ENCODE results near the gene WNT7A.

Gene WNT7A

DNA sequence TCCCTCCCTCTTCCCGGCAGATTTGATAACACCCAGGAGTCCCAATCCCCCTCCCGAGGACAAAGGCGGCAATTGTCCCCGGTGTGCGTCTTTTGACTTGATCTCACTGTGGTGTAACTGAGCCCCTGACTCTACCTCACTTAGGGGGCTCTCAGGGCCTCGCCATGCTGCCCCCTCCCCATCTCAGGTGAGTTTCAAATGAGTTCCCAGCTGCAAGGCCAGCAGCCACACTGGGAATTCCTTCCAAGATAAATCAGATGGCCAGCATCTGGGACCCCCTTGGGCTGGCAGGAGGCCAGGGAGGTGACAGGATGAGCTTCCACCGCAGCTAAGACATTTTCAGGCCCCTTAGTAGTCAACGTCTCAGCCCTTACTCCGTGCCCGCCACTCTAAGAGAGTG is 35.0 kb downstream of the WNT7A start:
- DNase-seq: no peak

DNA sequence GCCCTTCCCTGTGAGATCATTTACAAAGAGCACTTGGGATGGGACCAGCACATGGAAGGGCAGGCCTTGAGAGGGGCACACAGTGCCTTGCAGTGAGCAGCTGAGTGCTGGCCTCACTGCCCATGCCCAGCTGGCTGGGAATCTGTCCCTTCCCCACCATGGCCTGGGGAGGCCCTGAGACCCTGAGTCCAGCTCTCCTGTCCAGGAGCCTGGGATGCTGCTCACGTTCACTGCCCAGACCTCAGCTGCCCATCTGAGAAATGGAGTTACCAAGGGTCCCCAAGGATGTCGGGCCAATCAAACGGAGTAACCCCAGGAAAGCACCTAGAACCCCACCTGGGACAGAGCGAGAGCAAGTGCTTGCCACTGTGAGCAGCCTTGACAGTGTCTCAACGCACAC is 35.6 kb downstream of the WNT7A start:
- no peak for DNase-seq

DNA sequence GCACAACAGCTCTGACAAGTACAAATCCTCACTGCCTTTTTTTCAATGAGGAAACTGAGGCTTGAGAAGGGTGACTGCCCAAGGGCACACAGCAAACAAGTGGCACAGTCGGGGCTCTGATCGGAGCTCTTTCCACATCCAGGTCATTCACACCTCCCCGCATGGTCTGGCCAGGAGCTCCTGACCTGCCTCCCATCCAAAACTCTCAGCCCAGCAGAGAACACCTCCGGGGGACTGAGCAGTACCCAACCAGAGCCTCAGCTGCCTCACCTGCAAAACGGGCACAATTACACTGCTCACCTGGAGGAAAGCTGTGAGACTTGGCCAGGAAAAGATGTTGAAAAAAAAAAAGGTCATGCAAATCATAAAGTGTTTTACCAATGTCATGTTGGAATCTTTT is 36.5 kb downstream of the WNT7A start:
- no peak for DNase-seq

DNA sequence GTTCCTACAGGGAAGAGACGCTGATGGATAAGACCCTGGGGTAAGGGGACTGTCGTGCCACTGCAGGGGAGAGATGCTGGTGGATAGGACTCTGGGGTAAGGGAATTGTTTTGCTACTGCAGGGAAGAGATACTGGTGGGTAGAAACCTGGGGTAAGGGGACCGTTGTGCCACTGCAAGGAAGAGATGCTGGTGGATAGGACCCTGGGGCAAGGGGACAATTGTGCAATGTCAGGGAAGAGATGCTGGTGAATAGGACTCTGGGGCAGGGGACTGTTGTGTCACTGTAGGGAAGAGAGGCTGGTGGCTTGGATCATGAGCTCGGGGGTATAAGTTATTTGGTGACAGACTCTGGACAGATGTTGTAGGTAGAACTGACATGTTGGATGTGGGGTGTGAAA is 37.6 kb downstream of the WNT7A start:
- no peak for DNase-seq

DNA sequence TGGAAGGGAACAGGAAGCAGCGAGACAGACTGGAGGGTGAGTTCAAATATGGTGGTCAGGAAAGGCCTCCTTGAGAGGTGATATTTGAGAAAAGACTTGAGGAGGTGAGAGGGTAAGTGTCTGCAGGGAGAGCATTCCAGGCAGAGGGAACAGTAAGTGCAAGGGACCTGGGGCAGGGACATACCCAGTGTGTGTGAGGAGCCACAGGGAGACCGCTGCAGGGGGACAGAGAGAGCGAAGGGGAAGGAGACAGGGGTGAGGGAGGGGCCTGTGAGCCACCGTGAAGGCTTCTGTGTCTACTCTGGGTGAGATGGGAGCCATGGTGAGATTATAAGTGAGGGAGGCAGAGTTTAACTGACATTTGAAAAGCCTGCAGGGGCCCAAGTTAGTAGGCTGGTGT is 38.0 kb downstream of the WNT7A start:
- no peak for DNase-seq

DNA sequence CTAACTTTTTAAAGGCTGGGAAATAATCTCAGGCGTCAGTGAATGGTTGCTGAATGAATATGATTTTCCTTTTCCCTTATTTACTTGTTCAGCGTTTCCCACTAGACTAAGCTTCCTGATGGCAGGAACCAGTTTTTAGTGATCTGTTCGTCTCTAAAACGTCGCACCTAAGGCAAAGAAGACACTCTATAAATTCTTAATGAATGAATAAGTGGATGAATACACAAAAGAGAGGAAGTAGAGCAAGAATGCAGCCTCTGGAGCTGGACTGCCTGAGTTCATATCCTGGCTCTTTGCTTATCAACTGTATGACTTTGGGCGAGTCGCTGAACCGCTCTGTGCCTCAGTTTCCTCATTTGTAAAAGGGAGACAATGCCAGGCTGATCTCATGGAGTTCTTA is 38.7 kb downstream of the WNT7A start:
- no peak for DNase-seq

DNA sequence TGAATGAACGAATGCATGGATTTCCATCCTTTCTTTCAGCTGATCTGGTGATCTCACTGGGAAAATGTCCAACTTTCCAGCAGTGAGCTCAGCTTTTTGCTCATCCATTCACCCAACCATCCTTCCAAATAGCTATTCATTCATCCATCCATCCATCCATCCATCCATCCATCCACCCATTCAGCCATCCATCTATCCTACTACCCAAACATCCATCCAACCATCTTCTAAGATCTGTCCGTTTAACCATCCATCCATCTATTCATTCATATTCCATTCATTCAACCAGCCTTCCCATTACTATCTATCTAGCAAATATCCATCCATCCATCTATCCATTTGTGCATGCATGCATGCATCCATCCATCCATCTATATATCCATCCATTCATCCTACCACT is 39.4 kb downstream of the WNT7A start:
- DNase-seq: no peak

DNA sequence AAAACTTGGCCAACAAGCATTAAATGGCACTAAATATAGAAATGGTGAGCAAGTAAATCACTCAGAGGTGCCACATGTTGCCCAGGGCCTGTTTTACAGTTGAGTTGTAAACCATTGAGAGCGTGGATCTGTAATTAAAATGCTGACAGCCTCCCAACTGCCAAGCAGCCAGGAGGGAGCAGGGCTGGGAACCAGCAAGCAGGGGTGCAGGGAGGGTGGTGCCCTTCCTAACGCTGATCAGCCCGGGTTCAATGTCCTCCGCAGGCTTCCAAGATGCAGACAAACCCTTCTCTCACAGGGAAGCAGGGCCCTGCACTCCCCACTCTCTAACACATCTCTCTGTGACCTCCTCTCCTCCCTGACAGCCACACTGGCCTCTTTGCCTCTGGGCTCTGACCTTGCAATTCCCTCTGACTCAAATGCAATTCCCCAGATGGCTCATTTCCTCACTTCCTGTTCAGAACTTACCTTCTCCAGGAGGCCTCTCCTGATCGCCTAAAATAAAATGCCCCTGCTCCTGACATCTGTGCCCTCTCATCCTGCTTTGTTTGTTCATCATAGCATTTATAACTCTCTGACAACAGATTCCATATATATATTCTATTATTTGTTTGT is 40.0 kb downstream of the WNT7A start:
- DNase-seq: no peak

DNA sequence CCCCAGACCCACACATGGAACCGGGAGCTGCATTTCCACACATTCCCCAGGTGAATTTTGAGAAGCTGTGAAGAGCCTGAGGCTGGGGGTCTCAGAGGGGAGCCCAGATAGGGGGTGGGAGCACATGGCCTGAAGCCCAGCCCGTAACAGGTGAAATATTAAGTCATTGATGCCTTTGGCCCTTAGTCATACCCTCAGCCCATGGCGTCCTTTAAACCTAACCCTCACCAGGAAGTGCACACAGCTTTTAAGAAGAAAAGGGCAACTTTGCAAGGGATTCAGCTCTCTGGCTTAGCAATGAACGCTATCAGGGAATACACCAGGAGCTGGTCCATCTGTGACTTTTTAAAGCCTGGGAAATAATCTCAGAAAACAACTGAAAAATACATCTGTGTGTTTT is 40.6 kb downstream of the WNT7A start:
- no peak for DNase-seq

DNA sequence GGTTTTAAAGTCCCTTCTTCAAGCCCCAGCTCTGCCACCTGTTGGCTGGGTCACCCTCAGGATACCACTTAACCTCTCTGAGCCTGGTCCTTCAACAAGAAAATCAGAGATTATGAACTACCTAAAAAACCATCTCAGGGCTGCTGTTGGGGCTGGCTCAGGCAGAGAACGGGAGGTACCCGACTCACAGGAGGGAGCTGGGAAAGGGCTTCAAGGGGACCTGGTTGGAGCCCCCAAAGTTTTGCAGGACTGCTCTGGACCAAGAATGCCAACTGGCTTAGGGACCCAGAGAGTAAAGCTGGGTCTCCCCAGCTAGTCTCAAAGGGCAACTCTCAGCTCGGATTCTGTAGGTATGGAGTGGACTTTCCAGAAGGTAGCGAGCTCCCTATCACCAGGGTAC is 41.5 kb downstream of the WNT7A start:
- DNase-seq: no peak

DNA sequence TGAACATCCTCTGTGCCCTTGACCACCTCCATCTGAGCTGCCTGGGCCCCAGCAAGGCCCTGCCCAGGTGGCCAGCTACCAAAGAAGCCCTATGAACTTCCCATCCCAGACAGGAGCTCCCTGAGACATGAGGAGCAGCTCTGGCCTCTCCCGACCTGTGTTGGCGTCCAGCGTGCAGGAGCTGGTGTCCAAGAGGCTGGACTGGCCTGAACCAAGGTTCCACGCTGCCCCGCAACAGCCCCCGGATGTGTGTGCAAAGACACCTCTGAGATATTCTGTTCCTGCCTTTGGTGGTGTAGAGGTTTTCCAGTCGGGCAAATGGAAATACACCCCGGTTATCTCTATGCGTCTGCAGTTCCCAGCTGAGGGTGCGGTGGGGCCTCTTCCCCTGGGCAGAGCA is 42.1 kb downstream of the WNT7A start:
- DNase-seq: no peak

DNA sequence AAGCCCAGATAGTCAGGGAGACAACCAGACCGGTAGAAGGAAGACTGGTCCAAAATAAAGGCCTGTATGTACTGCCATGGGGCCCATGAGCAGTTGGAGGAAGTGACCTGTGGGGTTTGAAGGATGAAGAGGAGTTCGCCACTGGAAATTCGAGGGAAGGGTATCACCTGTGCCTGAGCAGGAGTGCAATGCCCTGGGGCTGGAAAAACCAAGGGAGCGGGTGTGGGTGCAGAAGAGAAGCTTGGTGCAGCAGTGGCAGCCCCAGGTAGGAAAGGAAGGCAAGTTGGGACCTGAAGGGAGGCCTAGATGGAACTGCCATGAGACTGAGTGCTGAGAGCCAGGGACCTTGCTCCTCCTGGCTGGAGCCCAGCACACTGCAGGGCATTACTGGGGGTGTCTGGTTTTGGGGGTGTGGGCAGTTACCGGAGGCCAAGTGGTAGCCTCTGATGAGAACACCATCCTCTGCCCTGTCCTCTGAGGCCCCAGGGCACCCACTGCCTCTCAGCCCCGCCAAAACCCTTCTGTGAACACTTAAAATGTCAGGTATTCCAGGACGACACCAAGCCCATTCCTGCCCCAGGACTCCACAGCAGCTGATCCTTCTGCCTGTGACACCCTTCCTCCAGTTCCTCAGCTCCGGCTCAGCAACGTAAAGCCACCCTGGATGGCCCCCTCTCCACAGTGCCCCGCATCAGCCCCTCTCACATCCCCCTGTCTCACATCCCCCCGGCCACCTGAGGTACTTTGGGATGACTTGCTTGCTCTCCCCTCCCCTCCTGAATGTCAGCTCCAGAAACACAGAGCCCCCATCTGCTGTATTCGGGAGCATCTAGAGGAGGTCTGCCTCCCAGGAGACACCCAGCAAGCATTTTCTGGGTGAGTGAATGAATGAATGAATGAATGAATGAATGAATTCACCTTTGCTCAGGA is 42.9 kb downstream of the WNT7A start:
- no peak for DNase-seq

DNA sequence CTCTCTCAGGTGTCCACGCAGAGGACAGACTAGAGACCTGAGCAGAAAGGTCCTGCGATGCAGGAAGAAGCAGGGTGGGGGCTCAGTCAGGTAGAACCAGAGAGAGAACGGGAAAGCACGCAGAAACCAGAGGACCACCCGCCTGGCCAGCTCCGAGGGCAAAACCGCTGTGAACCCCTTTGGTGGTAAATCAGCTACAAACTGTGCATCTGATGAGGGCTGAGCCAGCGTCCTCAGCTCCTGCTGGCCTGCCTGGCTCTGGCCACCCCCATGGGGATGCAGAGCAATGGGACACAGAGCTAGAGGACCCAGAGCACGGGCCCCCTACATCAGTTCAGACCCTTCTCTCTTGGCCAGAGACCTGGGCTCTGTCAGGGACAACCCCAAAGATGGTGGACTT is 44.6 kb downstream of the WNT7A start:
- DNase-seq: no peak

DNA sequence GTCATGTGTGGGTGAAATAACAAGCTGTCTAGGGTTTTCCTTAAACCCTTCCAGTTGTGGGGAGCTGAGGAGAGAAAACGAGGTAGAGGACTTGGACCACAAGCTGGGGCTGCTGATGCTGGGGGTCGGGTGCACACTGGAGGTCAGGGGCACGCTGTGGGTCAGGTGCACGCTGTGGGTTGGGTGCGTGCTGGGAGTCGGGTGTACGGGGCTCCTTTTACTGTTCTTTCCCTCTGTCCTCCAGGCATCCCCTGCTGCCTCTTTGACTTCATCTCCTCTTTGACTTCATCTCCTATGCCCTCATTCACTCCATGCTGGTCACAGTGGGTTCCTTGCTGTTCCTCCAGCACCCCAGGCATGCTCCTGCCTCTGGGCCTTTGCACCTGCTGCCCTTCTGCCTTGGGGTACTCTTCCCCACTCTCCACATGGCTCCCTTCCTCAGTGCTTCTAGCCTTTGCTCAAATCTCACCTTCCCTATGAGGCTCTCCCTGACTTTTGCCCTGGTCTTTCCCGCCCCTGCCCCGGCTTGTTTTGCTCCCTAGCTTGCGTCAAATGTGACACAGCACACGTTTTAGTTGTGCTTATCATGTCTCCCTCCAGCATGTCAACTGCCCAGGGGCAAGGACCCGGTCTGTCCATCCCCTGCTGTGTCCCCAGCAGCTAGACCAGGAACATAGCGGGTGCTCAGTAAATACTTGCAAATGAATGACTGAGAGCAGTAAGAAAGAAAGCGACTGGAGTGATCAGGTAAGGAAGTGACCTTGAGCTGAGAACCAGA is 45.4 kb downstream of the WNT7A start:
- DNase-seq: no peak

DNA sequence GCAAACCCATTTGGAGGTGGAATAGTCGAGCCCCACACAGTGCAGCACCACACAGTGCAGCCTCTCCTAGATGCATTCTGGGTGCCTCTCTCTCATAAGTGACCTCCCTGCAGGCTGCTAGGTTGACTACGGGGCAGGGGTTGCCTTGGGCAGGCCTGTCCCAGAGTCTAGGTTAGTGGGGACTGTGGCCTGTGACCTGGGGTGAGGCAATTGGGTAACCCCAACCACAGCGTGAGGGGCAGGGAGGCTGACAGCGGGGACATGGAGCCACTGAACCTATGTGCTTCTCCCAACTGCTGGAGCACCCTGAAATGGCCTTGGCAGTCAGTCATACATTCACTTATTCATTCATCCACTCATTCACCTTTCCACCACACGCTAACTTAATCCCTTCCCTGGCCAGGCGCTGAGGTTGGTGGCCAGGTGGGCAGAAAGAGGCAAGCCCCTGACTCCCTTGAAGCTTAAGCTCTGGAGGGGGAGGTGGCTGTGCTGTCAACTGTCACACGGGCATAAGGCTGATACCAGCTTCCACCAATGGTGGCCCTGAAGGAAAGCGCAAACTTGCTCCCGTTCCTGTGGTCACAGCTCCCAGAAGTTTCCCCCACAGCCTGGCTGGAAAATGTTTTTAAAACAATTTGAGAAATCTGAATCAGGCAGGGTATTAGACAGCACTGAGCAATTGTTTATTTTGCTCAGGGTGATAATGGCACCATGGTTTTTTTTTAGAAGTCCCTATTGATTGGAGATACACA is 46.2 kb downstream of the WNT7A start:
- no peak for DNase-seq

DNA sequence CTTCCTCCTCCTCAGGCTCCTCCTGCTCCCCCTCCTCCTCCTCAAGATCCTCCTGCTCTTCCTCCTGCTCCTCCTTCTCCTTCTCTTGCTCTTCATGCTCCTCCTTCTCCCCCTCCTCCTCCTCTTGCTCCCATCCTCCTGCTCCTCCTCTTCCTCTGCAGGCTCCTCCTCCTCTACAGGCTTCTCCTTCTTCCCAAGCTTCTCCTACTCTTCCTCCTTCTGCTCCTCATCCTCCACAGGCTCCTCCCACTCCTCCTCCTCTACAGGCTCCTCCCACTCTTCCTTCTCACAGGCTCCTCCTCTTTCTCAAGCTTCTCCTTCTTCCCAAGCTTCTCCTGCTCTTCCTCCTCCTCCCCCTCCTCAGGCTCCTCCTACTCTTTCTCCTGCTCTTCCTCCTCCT is 47.7 kb downstream of the WNT7A start:
- no peak for DNase-seq

DNA sequence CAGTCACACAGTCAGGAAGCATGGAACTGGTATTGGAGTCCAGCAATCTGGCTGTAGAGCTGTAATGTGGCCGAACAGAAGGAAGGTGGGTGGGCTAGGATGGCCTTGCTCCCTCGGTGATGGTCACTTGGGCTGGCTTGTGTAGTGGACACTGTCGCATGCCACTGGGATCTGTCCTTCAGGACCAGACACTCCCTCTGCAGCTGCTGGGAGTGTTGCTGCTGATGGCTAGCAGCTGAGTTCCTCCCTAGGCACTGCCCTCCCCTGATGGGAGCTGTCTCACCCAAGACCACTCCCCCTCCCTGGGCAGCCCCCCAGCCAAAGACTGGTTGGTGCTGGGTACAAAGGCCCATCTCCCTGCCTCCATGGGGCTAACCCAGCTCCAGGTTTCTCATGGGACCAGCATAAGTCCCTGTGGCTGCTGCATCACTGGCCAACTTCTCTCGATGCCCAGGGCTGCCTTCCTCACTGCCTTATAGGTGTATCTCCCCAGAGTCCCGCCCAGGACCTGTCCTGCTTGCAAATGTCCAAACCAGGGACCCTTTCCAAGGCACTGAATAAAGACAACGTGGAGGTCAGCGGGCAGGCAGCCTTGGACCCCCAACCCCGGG is 48.4 kb downstream of the WNT7A start:
- DNase-seq: no peak

DNA sequence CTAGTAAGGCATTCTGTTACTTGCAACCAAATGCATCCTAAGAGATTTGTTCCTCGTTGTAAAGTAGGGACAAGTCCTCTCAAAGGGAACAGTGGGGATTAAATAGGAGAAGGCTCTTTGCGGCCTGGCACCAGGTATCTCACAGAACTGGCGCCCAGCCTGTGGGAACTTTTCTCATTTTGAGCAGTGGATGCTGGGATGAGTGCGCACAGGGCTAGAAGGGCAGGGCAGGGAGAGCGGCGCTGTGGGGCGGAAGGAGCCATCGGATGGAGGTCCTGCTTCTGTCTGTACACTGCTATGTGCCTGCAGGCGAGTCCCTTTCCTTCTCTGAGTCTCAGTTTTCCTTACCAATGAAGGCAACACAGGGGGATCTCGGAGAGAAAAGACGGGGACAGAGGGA is 50.6 kb downstream of the WNT7A start:
- DNase-seq: no peak

DNA sequence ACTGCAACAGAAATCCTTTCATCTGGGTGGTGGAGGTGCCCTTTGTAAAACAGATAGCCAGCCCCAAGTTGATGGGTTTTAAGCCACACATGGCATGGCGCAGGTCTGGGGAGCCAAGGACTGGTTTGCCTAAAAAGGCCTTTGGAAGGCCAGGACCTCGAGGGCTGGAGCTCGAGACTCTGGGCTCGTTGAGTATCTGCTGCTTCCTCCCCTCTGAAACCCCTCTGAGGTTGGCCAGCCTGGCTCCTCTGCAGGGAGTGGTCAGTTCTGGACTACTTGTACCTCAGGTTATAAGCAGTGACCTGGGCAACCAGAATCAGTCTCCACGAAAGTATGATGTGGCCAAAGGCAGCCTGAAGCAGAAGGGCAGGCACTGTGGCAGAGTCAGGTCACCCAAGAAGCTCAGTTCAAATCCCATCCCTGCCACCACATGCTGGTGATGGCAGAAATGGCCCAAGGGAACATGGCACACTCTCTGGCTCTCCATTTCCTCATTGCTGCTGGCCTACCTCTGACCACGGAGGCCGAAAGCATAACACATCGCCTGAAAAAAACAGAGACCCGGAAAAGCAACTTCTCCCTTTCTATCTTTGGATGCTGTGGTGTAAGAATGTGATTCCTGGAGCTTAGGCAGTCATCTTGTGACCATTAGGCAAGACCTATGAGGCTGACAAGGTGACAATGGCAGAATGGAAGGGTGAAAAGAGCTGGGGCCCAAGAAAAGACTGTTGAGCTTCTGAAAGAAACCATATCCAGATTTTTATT is 51.2 kb downstream of the WNT7A start:
- DNase-seq: no peak

DNA sequence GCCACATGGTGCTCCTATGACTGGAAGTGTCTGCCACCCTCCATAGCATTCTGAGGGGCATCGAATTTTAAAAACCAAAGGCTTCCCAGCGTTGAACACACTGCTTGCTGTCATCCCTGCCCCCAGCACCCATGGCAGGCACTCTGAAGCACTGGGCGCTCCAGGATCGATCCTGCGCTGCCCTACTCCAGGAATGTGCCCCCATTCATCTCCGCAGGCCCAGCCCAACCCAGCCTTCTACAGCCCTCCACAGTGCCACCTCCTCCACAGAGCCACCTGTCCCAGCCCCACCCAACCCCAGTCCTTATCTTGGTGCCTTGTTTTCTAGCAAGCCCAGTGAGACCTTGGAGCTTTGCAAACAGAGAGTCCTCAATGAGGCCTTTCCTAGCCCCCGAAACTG is 52.2 kb downstream of the WNT7A start:
- no peak for DNase-seq

DNA sequence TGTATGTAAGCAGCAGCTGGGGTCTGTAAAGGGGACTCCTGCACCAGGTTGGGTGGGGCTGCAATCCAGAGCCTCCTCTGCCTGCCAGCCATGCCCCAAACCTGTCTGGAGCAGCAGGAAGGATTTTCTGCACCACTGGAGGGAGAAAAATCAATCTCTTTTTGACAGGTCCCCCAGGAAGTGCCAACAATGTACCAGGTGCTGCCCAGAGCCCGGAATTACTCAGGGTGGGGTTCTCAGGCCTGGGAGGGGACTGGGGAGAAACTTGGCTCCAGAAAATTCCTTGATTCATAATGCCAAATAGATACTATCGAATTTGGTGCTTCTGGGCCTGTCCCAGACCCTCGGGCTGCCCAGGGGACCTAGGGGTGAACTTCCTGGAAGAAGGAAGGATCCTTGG is 52.6 kb downstream of the WNT7A start:
- DNase-seq: no peak

DNA sequence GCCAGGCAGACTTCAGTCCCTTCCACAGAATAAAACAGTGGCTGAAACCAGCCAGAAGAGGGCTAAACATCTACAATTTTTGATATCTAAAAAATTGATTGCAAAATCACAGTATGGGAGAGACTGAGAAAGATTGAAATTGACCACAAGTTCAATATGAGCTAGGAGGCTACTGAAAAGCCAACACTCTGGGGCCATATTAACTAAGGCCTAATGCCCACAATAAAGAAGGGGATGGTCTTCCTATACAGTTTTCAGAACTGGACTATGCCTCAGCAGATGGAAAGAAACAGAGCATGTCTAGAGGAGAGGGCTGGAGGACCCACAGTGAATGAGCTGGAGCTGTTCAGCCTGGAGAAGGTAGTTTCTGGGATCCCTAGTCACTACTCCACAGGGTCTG is 53.2 kb downstream of the WNT7A start:
- DNase-seq: no peak

Measured in CD4-positive, alpha-beta T cell treated with Interferon alpha-2 for 1 hour (primary cell).